ELF-1 (cell line): ENCODE measurements around the gene CDK14.
A peak's percentile ranks its signal among the peaks of the same experiment; 100 is the strongest.

Experiments used
- DNase-seq: peaks from one replicate; pipeline ENCODE4 v3.0.0-alpha.2; 2016; ENCODE audit warnings: low read depth, low spot score

CDK14 gene

GRCh38 chr7:90596671-90597562 is 796 bp downstream of the CDK14 start:
- DNase-seq, result peak; percentile 34

- no peak for DNase-seq
Measured at GRCh38 chr7:90597563-90598253, 1.6 kb downstream of the CDK14 start.

GRCh38 chr7:90599038-90599437 is 2.9 kb downstream of the CDK14 start:
- no peak for DNase-seq

- DNase-seq, result no peak
Measured at GRCh38 chr7:90599892-90600555, 3.9 kb downstream of the CDK14 start.

GRCh38 chr7:90602303-90602702 is 6.2 kb downstream of the CDK14 start:
- no peak for DNase-seq

GRCh38 chr7:90603346-90603745 is 7.2 kb downstream of the CDK14 start:
- no peak for DNase-seq

GRCh38 chr7:90604383-90604782 is 8.3 kb downstream of the CDK14 start:
- DNase-seq, result no peak

GRCh38 chr7:90605055-90605454 is 8.9 kb downstream of the CDK14 start:
- no peak for DNase-seq

GRCh38 chr7:90607196-90607595 is 11.1 kb downstream of the CDK14 start:
- DNase-seq, result no peak

- DNase-seq, result no peak
Measured at GRCh38 chr7:90610105-90610504, 14.0 kb downstream of the CDK14 start.

GRCh38 chr7:90611115-90611514 is 15.0 kb downstream of the CDK14 start:
- no peak for DNase-seq

GRCh38 chr7:90613088-90613498 is 17.0 kb downstream of the CDK14 start:
- DNase-seq, result no peak

- DNase-seq, result no peak
Measured at GRCh38 chr7:90617442-90617841, 21.3 kb downstream of the CDK14 start.

GRCh38 chr7:90618876-90619275 is 22.8 kb downstream of the CDK14 start:
- DNase-seq, result no peak

GRCh38 chr7:90621125-90621746 is 25.1 kb downstream of the CDK14 start:
- no peak for DNase-seq

GRCh38 chr7:90621747-90622140 is 25.6 kb downstream of the CDK14 start:
- DNase-seq, result peak; percentile 57

GRCh38 chr7:90622670-90623069 is 26.5 kb downstream of the CDK14 start:
- DNase-seq, result no peak

GRCh38 chr7:90624225-90624911 is 28.2 kb downstream of the CDK14 start:
- DNase-seq, result no peak

GRCh38 chr7:90625051-90625450 is 28.9 kb downstream of the CDK14 start:
- DNase-seq, result no peak

GRCh38 chr7:90625562-90625961 is 29.4 kb downstream of the CDK14 start:
- peak; percentile 63 for DNase-seq

- no peak for DNase-seq
Measured at GRCh38 chr7:90626013-90626412, 29.9 kb downstream of the CDK14 start.
